Suprapubic skin (tissue), 3 donors: ENCODE data around the gene COG5.

ENCODE experiments used
- CTCF ChIP-seq, 2 donors: fragments of 200-600 bp in 1 of 2; fragments of 450-650 bp in 1 of 2; sonication (generic) in 1 of 2; IDR thresholded peaks; one replicate each; pipeline ENCODE4 v1.5.1; 2016 to 2019; ENCODE audit warnings: antibody characterized with exemption in 2 of 2, mild to moderate bottlenecking in 1 of 2, moderate library complexity in 1 of 2
- POLR2A ChIP-seq, 2 donors: fragments of 450-650 bp; IDR thresholded peaks; one replicate each; pipeline ENCODE4 v1.6.1; 2017; ENCODE audit warnings: antibody characterized with exemption in 2 of 2, mild to moderate bottlenecking in 2 of 2, moderate library complexity in 2 of 2

DNA sequence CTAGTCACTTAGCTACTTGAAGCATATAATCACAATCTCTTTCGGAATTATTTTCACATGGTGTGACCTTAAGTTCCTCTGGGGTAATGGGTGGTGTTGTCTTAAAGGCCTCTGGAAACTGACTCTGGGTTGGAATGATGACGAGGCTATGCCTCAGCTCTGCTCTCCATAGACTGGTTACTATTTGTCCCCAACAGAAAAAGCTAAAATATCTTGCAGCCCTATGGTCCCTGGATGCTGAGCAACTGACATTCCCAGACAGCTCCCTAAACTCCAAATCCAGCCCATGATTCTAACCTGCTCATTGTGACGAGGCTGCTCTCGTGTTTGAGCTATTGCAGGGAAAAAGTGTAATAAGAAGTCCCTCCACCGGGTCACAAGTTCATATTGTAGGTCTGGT lies 343.4 kb downstream of the COG5 start:
- TF ChIP-seq CTCF (IDR thresholded peaks at IDR 0.05) (no peak), POLR2A (IDR thresholded peaks at IDR 0.05) (no peak)
